NB4 (cell line): ENCODE measurements around the gene ARHGAP45.

Experiments used
- CTCF ChIP-seq: IDR thresholded peaks from one replicate; pipeline ENCODE4 v1.5.1; 2012; ENCODE audit warnings: low read depth, low read length
- MAX ChIP-seq: IDR thresholded peaks from 2 replicates; pipeline ENCODE4 v1.6.1; 2011; ENCODE audit warnings: low read depth, low read length
- MYC ChIP-seq: IDR thresholded peaks from 2 replicates; pipeline ENCODE4 v1.6.1; 2011; ENCODE audit warnings: low read depth, low read length
- POLR2A ChIP-seq: IDR thresholded peaks from 2 replicates; pipeline ENCODE4 v1.6.1; 2011; ENCODE audit warnings: mild to moderate bottlenecking; ENCODE audit not compliant: insufficient read length; ENCODE audit errors: extremely low read depth

DNA sequence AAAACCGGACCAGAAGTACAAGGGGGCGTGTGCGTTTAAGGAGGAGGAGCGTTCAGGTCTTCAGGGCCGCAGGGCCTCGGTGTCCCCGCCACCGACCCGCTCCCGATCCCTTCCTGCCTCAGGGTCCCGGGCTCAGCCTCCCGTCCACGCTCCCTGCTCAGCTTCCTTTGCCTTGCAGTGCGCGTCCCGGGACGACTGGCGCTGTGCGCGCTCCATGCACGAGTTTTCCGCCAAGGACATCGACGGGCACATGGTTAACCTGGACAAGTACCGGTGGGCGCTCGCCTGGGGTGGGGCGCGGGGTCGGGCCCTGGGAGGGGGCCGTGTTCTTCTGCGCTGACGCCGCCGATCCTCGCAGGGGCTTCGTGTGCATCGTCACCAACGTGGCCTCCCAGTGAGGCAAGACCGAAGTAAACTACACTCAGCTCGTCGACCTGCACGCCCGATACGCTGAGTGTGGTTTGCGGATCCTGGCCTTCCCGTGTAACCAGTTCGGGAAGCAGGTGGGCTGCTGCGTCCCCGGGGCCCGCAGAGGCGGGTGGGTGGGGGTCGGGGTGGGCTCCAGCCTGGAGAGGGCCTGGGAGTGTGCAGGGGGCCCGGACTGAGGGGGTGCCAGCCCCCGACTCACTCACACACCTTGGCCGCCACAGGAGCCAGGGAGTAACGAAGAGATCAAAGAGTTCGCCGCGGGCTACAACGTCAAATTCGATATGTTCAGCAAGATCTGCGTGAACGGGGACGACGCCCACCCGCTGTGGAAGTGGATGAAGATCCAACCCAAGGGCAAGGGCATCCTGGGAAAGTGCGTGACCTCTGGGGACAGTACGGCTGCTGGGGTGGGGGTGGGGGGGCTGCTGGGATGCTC, 38.3 kb downstream of the ARHGAP45 start:
- no peak for TF ChIP-seq POLR2A
- TF ChIP-seq CTCF: no peak
- TF ChIP-seq MAX: no peak
- no peak for TF ChIP-seq MYC
